H9 (cell line): ENCODE measurements around the gene PTP4A1. TPM values are rescaled to one million over a fixed set of nuclear protein-coding genes. Genes with fewer than 3 reads are reported as not detected.

Experiments
- DNase-seq: peaks from one replicate; pipeline ENCODE4 v3.0.0-alpha.2; 2017
- H2AFZ ChIP-seq: one replicate; pipeline ENCODE4 v1.6.1; 2013; ENCODE audit warnings: mild to moderate bottlenecking, low read length, control low read depth, moderate library complexity
- H2AK5ac ChIP-seq: 2 replicates; pipeline ENCODE4 v1.6.1; 2013; ENCODE audit warnings: low read length, control low read depth, mixed read lengths; ENCODE audit not compliant: insufficient read length
- H2BK120ac ChIP-seq: one replicate; pipeline ENCODE4 v1.6.1; 2013; ENCODE audit warnings: low read depth, mild to moderate bottlenecking, low read length, control low read depth, inconsistent platforms; ENCODE audit not compliant: poor library complexity, severe bottlenecking
- H2BK12ac ChIP-seq: 2 replicates; pipeline ENCODE4 v1.6.1; 2013; ENCODE audit warnings: low read length, control low read depth, mixed read lengths, low read depth; ENCODE audit not compliant: insufficient read length
- H2BK15ac ChIP-seq: 2 replicates; pipeline ENCODE4 v1.6.1; 2013; ENCODE audit warnings: low read depth, low read length, control low read depth
- H2BK20ac ChIP-seq: one replicate; pipeline ENCODE4 v1.6.1; 2013; ENCODE audit warnings: low read depth, mild to moderate bottlenecking, low read length, control low read depth, inconsistent platforms; ENCODE audit not compliant: poor library complexity, severe bottlenecking
- H2BK5ac ChIP-seq: 2 replicates; pipeline ENCODE4 v1.6.1; 2013; ENCODE audit warnings: low read length, control low read depth, mixed read lengths; ENCODE audit not compliant: insufficient read length
- H3K14ac ChIP-seq: 2 replicates; pipeline ENCODE4 v1.6.1; 2013; ENCODE audit warnings: low read length, control low read depth; ENCODE audit not compliant: insufficient read depth
- H3K18ac ChIP-seq: 2 replicates; pipeline ENCODE4 v1.6.1; 2013; ENCODE audit warnings: low read depth, mild to moderate bottlenecking, mixed read lengths, low read length, control low read depth; ENCODE audit not compliant: insufficient read length
- H3K23ac ChIP-seq: 2 replicates; pipeline ENCODE4 v1.6.1; 2013; ENCODE audit warnings: low read length, control low read depth, mixed read lengths, low read depth; ENCODE audit not compliant: insufficient read length
- H3K23me2 ChIP-seq: 2 replicates; pipeline ENCODE4 v1.6.1; 2013; ENCODE audit warnings: low read depth, mild to moderate bottlenecking, mixed read lengths, low read length, control low read depth; ENCODE audit not compliant: insufficient read length, poor library complexity, severe bottlenecking
- H3K27ac ChIP-seq: 2 replicates; pipeline ENCODE4 v1.5.1; 2013; ENCODE audit warnings: low read length, control low read depth, mixed read lengths, low read depth; ENCODE audit not compliant: insufficient read length
- H3K27me3 ChIP-seq: 2 replicates; pipeline ENCODE4 v1.6.1; 2013; ENCODE audit warnings: low read length, control low read depth, inconsistent platforms; ENCODE audit not compliant: insufficient read depth
- H3K4ac ChIP-seq: 2 replicates; pipeline ENCODE4 v1.6.1; 2013; ENCODE audit warnings: low read depth, mild to moderate bottlenecking, control low read depth, inconsistent platforms, low read length, moderate library complexity
- H3K4me1 ChIP-seq: 2 replicates; pipeline ENCODE4 v1.6.1; 2013; ENCODE audit warnings: low read length, control low read depth, inconsistent platforms; ENCODE audit not compliant: insufficient read depth
- H3K4me2 ChIP-seq: 2 replicates; pipeline ENCODE4 v1.6.1; 2013; ENCODE audit warnings: low read length, control low read depth, mixed read lengths; ENCODE audit not compliant: insufficient read length, insufficient read depth
- H3K56ac ChIP-seq: 2 replicates; pipeline ENCODE4 v1.6.1; 2013; ENCODE audit warnings: low read depth, mild to moderate bottlenecking, mixed read lengths, low read length, control low read depth; ENCODE audit not compliant: insufficient read length
- H3K79me1 ChIP-seq: 2 replicates; pipeline ENCODE4 v1.6.1; 2013; ENCODE audit warnings: low read depth, mild to moderate bottlenecking, moderate library complexity, low read length, control low read depth, inconsistent platforms; ENCODE audit not compliant: insufficient read depth, poor library complexity, severe bottlenecking
- H3K79me2 ChIP-seq: 2 replicates; pipeline ENCODE4 v1.6.1; 2013; ENCODE audit warnings: low read length, control low read depth, inconsistent platforms; ENCODE audit not compliant: insufficient read depth
- H3K9ac ChIP-seq: 2 replicates; pipeline ENCODE4 v1.6.1; 2013; ENCODE audit warnings: low read length, control low read depth, mixed read lengths; ENCODE audit not compliant: insufficient read length; ENCODE audit errors: extremely low read depth
- H3K9me3 ChIP-seq: one replicate; pipeline ENCODE4 v1.6.1; 2013; ENCODE audit warnings: low read depth, low read length, inconsistent platforms; ENCODE audit not compliant: control insufficient read depth
- H3T11ph ChIP-seq: one replicate; pipeline ENCODE4 v1.6.1; 2013; ENCODE audit warnings: mild to moderate bottlenecking, low read length, control low read depth, inconsistent platforms
- H4K20me1 ChIP-seq: one replicate; pipeline ENCODE4 v1.6.1; 2013; ENCODE audit not compliant: control insufficient read depth, insufficient read length, insufficient read depth
- H4K5ac ChIP-seq: 2 replicates; pipeline ENCODE4 v1.6.1; 2013; ENCODE audit warnings: low read depth, mild to moderate bottlenecking, mixed read lengths, low read length, control low read depth; ENCODE audit not compliant: insufficient read length
- H4K8ac ChIP-seq: replicated peaks from 2 replicates; pipeline ENCODE4 v1.6.1; 2013; ENCODE audit warnings: low read length, control low read depth, mixed read lengths, low read depth; ENCODE audit not compliant: insufficient read length
- H4K91ac ChIP-seq: 2 replicates; pipeline ENCODE4 v1.6.1; 2013; ENCODE audit warnings: low read depth, mild to moderate bottlenecking, moderate library complexity, mixed read lengths, low read length, control low read depth; ENCODE audit not compliant: insufficient read length
- H3K27ac Mint-ChIP-seq, 3 experiments: 2 replicates in 2 of 3; 3 replicates in 1 of 3; pipeline ENCODE4 v1.8.0; 2020 to 2021; ENCODE audit warnings: mixed read lengths in 3 of 3, mild to moderate bottlenecking in 1 of 3, moderate library complexity in 1 of 3
- H3K27me3 Mint-ChIP-seq: 2 replicates; pipeline ENCODE4 v1.8.0; 2021; ENCODE audit warnings: low read depth, mild to moderate bottlenecking, moderate library complexity, mixed read lengths
- H3K36me3 Mint-ChIP-seq, 3 experiments: 2 replicates in 2 of 3; 3 replicates in 1 of 3; pipeline ENCODE4 v1.8.0; 2020 to 2021; ENCODE audit warnings: low read depth in 3 of 3, mixed read lengths in 3 of 3; ENCODE audit not compliant: insufficient read depth in 1 of 3
- H3K4me1 Mint-ChIP-seq, 2 experiments: 2 replicates each; pipeline ENCODE4 v1.8.0; 2020; ENCODE audit warnings: mixed read lengths in 2 of 2
- H3K4me3 Mint-ChIP-seq, 2 experiments: 2 replicates in 1 of 2; 3 replicates in 1 of 2; pipeline ENCODE4 v1.8.0; 2020 to 2021; ENCODE audit warnings: mild to moderate bottlenecking in 2 of 2, mixed read lengths in 2 of 2, moderate library complexity in 1 of 2
- H3K9me3 Mint-ChIP-seq, 2 experiments: 2 replicates in 1 of 2; 3 replicates in 1 of 2; pipeline ENCODE4 v1.8.0; 2020; ENCODE audit warnings: mild to moderate bottlenecking in 2 of 2, mixed read lengths in 2 of 2, moderate library complexity in 1 of 2
- CTCF ChIP-seq: fragments of 200-600 bp; sonication (generic); conservative IDR thresholded peaks from 3 replicates; pipeline ENCODE4 v1.8.0; 2021; ENCODE audit warnings: antibody characterized with exemption, mild to moderate bottlenecking
- WGBS: extraction: QIAGEN DNeasy Blood & Tissue Kit; methylation state at CpG from one replicate; pipeline ENCODE4 v1.1.7; 2013; ENCODE audit warnings: missing lambda C conversion rate, low lambda C conversion rate, mixed read lengths; ENCODE audit not compliant: insufficient read length; ENCODE audit errors: extremely low coverage; 5-methylcytosine and 5-hydroxymethylcytosine counted together
- total RNA-seq: library from RNA; stranded (reverse); gene quantifications from 2 replicates; pipeline ENCODE4 v1.2.1, GENCODE V29; 2021

The PTP4A1 gene
- total RNA-seq, 1 experiment from 2014 or later: 85.9 TPM

GRCh38 chr6:63537201-63537958 is 34.9 kb upstream of the PTP4A1 start:
- H3K4me1 ChIP-seq: no peaks in the 10 kb centered on the region
- H3K79me2 ChIP-seq: no peaks in the 10 kb centered on the region
- no peak overlapping the region for H3K9ac ChIP-seq
- Mint-ChIP-seq H3K4me1 (no peaks in the 10 kb centered on the region), H3K4me3 (no peak overlapping the region), H3K36me3 (no peaks in the 10 kb centered on the region), H3K9me3 (no peaks in the 10 kb centered on the region), H3K27me3 (peaks cover 40% of the 10 kb centered on the region), H3K27ac (no peak overlapping the region)
- no peak overlapping the region for H3K4ac ChIP-seq
- H4K8ac ChIP-seq: no peak overlapping the region
- H2AK5ac ChIP-seq: no peak overlapping the region
- H3T11ph ChIP-seq: no peak overlapping the region
- no peak overlapping the region for H2BK120ac ChIP-seq
- no peaks in the 10 kb centered on the region for H3K9me3 ChIP-seq
- no peak for TF ChIP-seq CTCF
- no peak overlapping the region for H3K14ac ChIP-seq
- H2BK15ac ChIP-seq: no peak overlapping the region
- no peaks in the 10 kb centered on the region for H3K79me1 ChIP-seq
- H3K23me2 ChIP-seq: no peaks in the 10 kb centered on the region
- no peak overlapping the region for H2AFZ ChIP-seq
- DNase-seq: no peak
- no peak overlapping the region for H3K18ac ChIP-seq
- H4K5ac ChIP-seq: no peak overlapping the region
- H3K23ac ChIP-seq: no peak overlapping the region
- no peak overlapping the region for H4K91ac ChIP-seq
- no CpG with 5 or more reads among the region's 9 CpGs for WGBS
- no peak overlapping the region for H3K56ac ChIP-seq
- H4K20me1 ChIP-seq: no peaks in the 10 kb centered on the region
- no peak overlapping the region for H2BK12ac ChIP-seq
- H3K27me3 ChIP-seq: no peaks in the 10 kb centered on the region
- no peak overlapping the region for H2BK20ac ChIP-seq
- no peak overlapping the region for H3K27ac ChIP-seq
- no peak overlapping the region for H2BK5ac ChIP-seq
- no peak overlapping the region for H3K4me2 ChIP-seq
